HG03025 (cell line): ENCODE results near the gene MAN1C1.

ENCODE experiments used
- ATAC-seq: cut with Tn5 transposase; IDR thresholded peaks from one replicate; pipeline ENCODE4 v1.9.1; 2021; ENCODE audit warnings: mild to moderate bottlenecking, moderate library complexity; ENCODE audit not compliant: unreplicated experiment, low FRiP score

The MAN1C1 gene

GRCh38 chr1:25616095-25616986 is at the start of gene MAN1C1:
Gene MAN1C1 (plus strand): TSS chr1:25616791. CDS start chr1:25617798, 1,007 bp downstream.
- peak; percentile 69 for ATAC-seq

- ATAC-seq = no peak
Measured at GRCh38 chr1:25567710-25568089, 48.9 kb upstream of the MAN1C1 start.

- no peak for ATAC-seq
Measured at GRCh38 chr1:25568090-25568833, 48.3 kb upstream of the MAN1C1 start.

- no peak for ATAC-seq
Measured at GRCh38 chr1:25568834-25569596, 47.6 kb upstream of the MAN1C1 start.

GRCh38 chr1:25569597-25570396 is 46.8 kb upstream of the MAN1C1 start:
- ATAC-seq = no peak

GRCh38 chr1:25570798-25571521 is 45.6 kb upstream of the MAN1C1 start:
- no peak for ATAC-seq

GRCh38 chr1:25571522-25571970 is 45.0 kb upstream of the MAN1C1 start:
- no peak for ATAC-seq

GRCh38 chr1:25572107-25572506 is 44.5 kb upstream of the MAN1C1 start:
- no peak for ATAC-seq

GRCh38 chr1:25572708-25573590 is 43.6 kb upstream of the MAN1C1 start:
- no peak for ATAC-seq

GRCh38 chr1:25573591-25573930 is 43.0 kb upstream of the MAN1C1 start:
- ATAC-seq = no peak

GRCh38 chr1:25573961-25574360 is 42.6 kb upstream of the MAN1C1 start:
- no peak for ATAC-seq

GRCh38 chr1:25575191-25575590 is 41.4 kb upstream of the MAN1C1 start:
- no peak for ATAC-seq

GRCh38 chr1:25576459-25577133 is 40.0 kb upstream of the MAN1C1 start:
- no peak for ATAC-seq

GRCh38 chr1:25577134-25577920 is 39.3 kb upstream of the MAN1C1 start:
- no peak for ATAC-seq

- no peak for ATAC-seq
Measured at GRCh38 chr1:25579292-25580252, 37.0 kb upstream of the MAN1C1 start.

- no peak for ATAC-seq
Measured at GRCh38 chr1:25580927-25581326, 35.7 kb upstream of the MAN1C1 start.
